Activated T-helper 1 cell treated with anti-CD3 and anti-CD28 coated beads, Interleukin-12 subunit alpha, Interleukin-12 subunit beta, Interleukin-2, Interleukin-4 antibody, amounts not matched to agents 30 ng/mL and 10 ng/mL and 1 ng/mL, durations not matched to agents 14 hours and 24 hours and 36 hours (primary cell): Measurements from ENCODE around the gene FCGR2B. TPM values are rescaled to one million over a fixed set of nuclear protein-coding genes. Genes with fewer than 3 reads are reported as not detected.
A peak's percentile ranks its signal among the peaks of the same experiment; 100 is the strongest.
"Not testable (repeated sequence)": the region's sequence is repeated elsewhere in the genome, so short reads cannot be mapped to it uniquely, and the experiment has no call there.

Source experiments
- DNase-seq: peaks from one replicate; pipeline ENCODE4 v3.0.0; 2021; ENCODE audit warnings: low spot score
- H3K27ac Mint-ChIP-seq: one replicate; pipeline ENCODE4 v1.8.0; 2021; ENCODE audit warnings: mild to moderate bottlenecking, mixed read lengths
- H3K27me3 Mint-ChIP-seq: one replicate; pipeline ENCODE4 v1.8.0; 2022; ENCODE audit warnings: mild to moderate bottlenecking, moderate library complexity, mixed read lengths; ENCODE audit not compliant: insufficient read depth
- H3K36me3 Mint-ChIP-seq: one replicate; pipeline ENCODE4 v1.8.0; 2021; ENCODE audit warnings: low read depth, mixed read lengths
- H3K4me1 Mint-ChIP-seq: one replicate; pipeline ENCODE4 v1.8.0; 2021; ENCODE audit warnings: low read depth, mixed read lengths
- H3K4me3 Mint-ChIP-seq: one replicate; pipeline ENCODE4 v1.8.0; 2021; ENCODE audit warnings: mild to moderate bottlenecking, moderate library complexity, mixed read lengths
- H3K9me3 Mint-ChIP-seq: one replicate; pipeline ENCODE4 v1.8.0; 2021; ENCODE audit warnings: mixed read lengths
- intact Hi-C: fragments of 100-400 bp; cut with micrococcal nuclease; formaldehyde crosslinking; loops from one replicate; pipeline ENCODE4 v1.15.1; 2024
- total RNA-seq: library from RNA; stranded (reverse); gene quantifications from 2 replicates; pipeline ENCODE4 v1.2.3, GENCODE V29; 2022

FCGR2B gene
- total RNA-seq, 1 donor from 2014 or later: not detected

DNA sequence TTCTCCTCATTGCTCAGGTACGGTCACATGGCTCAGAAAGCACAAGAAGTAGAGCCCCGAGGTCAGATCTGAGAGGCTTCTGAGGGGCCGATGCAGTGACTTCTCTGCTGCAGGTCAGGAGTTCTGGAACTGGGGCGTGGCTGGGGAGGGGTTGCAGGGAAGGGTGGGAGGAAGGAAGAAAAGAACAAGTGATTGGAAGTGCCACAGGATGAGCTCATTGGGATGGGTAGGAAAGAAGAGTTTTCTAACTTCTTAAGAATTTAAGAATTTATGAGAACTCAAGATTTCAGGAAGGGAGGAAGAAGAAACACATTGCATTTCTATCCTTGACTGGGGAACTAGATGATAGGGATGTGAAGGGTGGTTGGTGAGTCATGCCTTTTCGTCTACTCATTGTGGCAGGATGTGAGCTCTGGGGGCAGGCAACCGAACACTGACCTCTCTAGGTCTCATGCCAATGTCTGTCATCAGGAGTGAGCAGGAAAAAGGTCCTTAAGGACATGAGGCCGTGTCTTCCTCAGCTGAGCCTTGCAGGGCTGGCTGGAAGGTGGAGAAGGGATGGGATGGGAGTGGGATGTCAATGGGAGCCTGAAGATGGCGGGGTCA, 58.9 kb downstream of the FCGR2B start:
- intact Hi-C loops: no loop called here
- Mint-ChIP-seq H3K27me3 (peaks cover 74% of the 10 kb centered on the region), H3K4me3 (no peak overlapping the region), H3K4me1 (peaks cover 24% of the 10 kb centered on the region), H3K9me3 (no peaks in the 10 kb centered on the region), H3K36me3 (peaks cover 3% of the 10 kb centered on the region), H3K27ac (no peak overlapping the region)
- no peak for DNase-seq

GRCh38 chr1:161722406-161722805, 59.5 kb downstream of the FCGR2B start:
- intact Hi-C loops: no loop called here
- peaks cover 25% of the 10 kb centered on the region for H3K4me1 Mint-ChIP-seq
- peaks cover 70% of the 10 kb centered on the region for H3K27me3 Mint-ChIP-seq
- DNase-seq: no peak
- no peak overlapping the region for H3K4me3 Mint-ChIP-seq
- no peaks in the 10 kb centered on the region for H3K9me3 Mint-ChIP-seq
- H3K36me3 Mint-ChIP-seq: peaks cover 3% of the 10 kb centered on the region
- H3K27ac Mint-ChIP-seq: no peak overlapping the region

DNA sequence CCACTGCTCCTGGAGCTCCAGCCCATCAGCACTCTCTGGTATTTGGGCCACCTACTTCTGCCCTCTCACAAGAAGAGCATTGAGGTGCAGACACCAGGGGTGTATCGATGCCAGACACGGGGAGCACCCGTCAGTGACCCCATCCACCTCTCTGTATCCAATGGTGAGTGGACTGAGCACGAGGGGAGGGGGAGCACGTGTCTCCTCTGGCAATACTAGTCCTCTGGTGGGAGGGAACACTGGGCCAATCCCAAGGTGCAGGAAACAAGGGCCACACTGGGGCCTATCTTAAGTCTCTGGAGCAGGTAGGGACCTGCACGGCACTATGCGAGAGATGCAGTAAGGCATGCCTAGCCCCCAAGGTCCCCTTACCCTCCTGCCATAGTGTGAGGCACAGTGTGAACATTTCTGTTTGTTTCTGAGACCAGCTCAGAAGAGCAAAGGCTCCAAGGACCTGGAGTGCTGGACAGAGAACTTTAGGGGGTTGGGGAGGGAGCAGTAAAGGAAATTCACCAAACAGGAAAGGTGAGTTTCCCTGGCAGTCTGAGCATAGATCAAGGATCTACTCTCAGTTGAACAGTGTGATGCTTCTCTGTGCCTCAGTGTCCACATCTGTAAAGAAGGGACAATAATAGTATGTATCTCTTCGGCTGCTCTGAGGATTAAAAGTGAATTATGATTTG, 60.7 kb downstream of the FCGR2B start:
- no peak for DNase-seq
- no peak overlapping the region for H3K27ac Mint-ChIP-seq
- H3K4me3 Mint-ChIP-seq: no peak overlapping the region
- no peaks in the 10 kb centered on the region for H3K9me3 Mint-ChIP-seq
- intact Hi-C loops: no loop called here
- H3K36me3 Mint-ChIP-seq: peaks cover 6% of the 10 kb centered on the region
- H3K27me3 Mint-ChIP-seq: peaks cover 76% of the 10 kb centered on the region
- H3K4me1 Mint-ChIP-seq: peaks cover 32% of the 10 kb centered on the region

GRCh38 chr1:161725258-161725907, 62.4 kb downstream of the FCGR2B start:
- H3K9me3 Mint-ChIP-seq, DNase-seq, H3K36me3 Mint-ChIP-seq, H3K27ac Mint-ChIP-seq, intact Hi-C loops: not testable (repeated sequence)
- Mint-ChIP-seq H3K27me3 (peaks cover 66% of the 10 kb centered on the region), H3K4me1 (peaks cover 44% of the 10 kb centered on the region), H3K4me3 (peak overlapping the region; percentile 86)

- Mint-ChIP-seq H3K27me3 (peaks cover 65% of the 10 kb centered on the region), H3K4me3 (peak overlapping the region; percentile 86), H3K4me1 (peaks cover 50% of the 10 kb centered on the region), H3K9me3 (no peaks in the 10 kb centered on the region), H3K27ac (peak overlapping the region; percentile 64), H3K36me3 (peaks cover 6% of the 10 kb centered on the region)
- intact Hi-C loops: loop anchor here (2.0 kb wide), 2 partner anchors 15 to 105 kb away; no protein-coding TSS in a partner anchor
- DNase-seq: peak; percentile 8
Measured at GRCh38 chr1:161725908-161726472, 63.0 kb downstream of the FCGR2B start.

- Mint-ChIP-seq H3K27ac (no peak overlapping the region), H3K36me3 (peaks cover 6% of the 10 kb centered on the region), H3K9me3 (no peaks in the 10 kb centered on the region), H3K4me1 (peaks cover 50% of the 10 kb centered on the region), H3K4me3 (peak overlapping the region; percentile 86), H3K27me3 (peaks cover 64% of the 10 kb centered on the region)
- intact Hi-C loops: loop anchor here (1.0 to 2.0 kb wide), 4 partner anchors 14 to 186 kb away; no protein-coding TSS in a partner anchor
- DNase-seq: peak; percentile 50
Measured at GRCh38 chr1:161726473-161727255, 63.7 kb downstream of the FCGR2B start.

- intact Hi-C loops: loop anchor here (1.0 to 2.0 kb wide), 4 partner anchors 13 to 187 kb away; no protein-coding TSS in a partner anchor
- DNase-seq: peak; percentile 33
- Mint-ChIP-seq H3K4me1 (peaks cover 44% of the 10 kb centered on the region), H3K4me3 (peak overlapping the region; percentile 86), H3K36me3 (peaks cover 6% of the 10 kb centered on the region), H3K27me3 (peaks cover 64% of the 10 kb centered on the region), H3K9me3 (no peaks in the 10 kb centered on the region), H3K27ac (peak overlapping the region; percentile 83)
Measured at GRCh38 chr1:161727256-161727924, 64.4 kb downstream of the FCGR2B start.

Other genes with a start within 250 kb of the FCGR2B start
- not detected in 2 replicates for gene FCGR2A, start 157.7 kb upstream of the FCGR2B start, total RNA-seq
- gene HSPA6, start 138.6 kb upstream of the FCGR2B start, total RNA-seq: 0.59 and 0.99 TPM in 2 replicates
- gene FCGR3A, start 113.3 kb upstream of the FCGR2B start, total RNA-seq: not detected in 2 replicates
- gene FCGR3B, start 32.0 kb upstream of the FCGR2B start, total RNA-seq: not detected in 2 replicates
- not detected in 2 replicates for gene FCRLA, start 44.1 kb downstream of the FCGR2B start, total RNA-seq
- not detected in 2 replicates for gene FCRLB, start 58.4 kb downstream of the FCGR2B start, total RNA-seq
- gene DUSP12, start 86.6 kb downstream of the FCGR2B start, total RNA-seq: 34.1 and 36.0 TPM in 2 replicates
- gene ATF6, start 103.2 kb downstream of the FCGR2B start, total RNA-seq: 23.9 and 25.5 TPM in 2 replicates